Uterus (tissue), 4 donors: Measurements from ENCODE around the gene TULP3. TPM values are rescaled to one million over a fixed set of nuclear protein-coding genes. Genes with fewer than 3 reads are reported as not detected.

Experiments
- DNase-seq, 2 donors: peaks; one replicate each; pipeline ENCODE4 v3.0.0-alpha.2; 2019 to 2020
- H3K27ac ChIP-seq, 2 donors: fragments of 200-600 bp; sonication (generic); 1 replicate in 1 of 2; 2 replicates in 1 of 2; pipeline ENCODE4 v1.5.1; 2016 to 2018
- H3K27me3 ChIP-seq, 2 donors: fragments of 200-600 bp; sonication (generic); one replicate each; pipeline ENCODE4 v1.5.1; 2018 to 2019; ENCODE audit warnings: control low read depth in 1 of 2
- H3K36me3 ChIP-seq, 2 donors: fragments of 200-600 bp; sonication (generic); one replicate each; pipeline ENCODE4 v1.5.1; 2019; ENCODE audit warnings: control low read depth in 1 of 2
- H3K4me1 ChIP-seq, 2 donors: fragments of 200-600 bp; sonication (generic); one replicate each; pipeline ENCODE4 v1.5.1; 2018 to 2019; ENCODE audit warnings: control low read depth in 1 of 2
- H3K4me3 ChIP-seq, 2 donors: fragments of 200-600 bp; sonication (generic); 1 replicate in 1 of 2; 2 replicates in 1 of 2; pipeline ENCODE4 v1.5.1; 2018 to 2019; ENCODE audit warnings: mild to moderate bottlenecking in 1 of 2
- H3K9me3 ChIP-seq, 2 donors: fragments of 200-600 bp; sonication (generic); one replicate each; pipeline ENCODE4 v1.5.1; 2019; ENCODE audit warnings: control low read depth in 1 of 2
- POLR2A ChIP-seq, 2 donors: fragments of 450-650 bp; IDR thresholded peaks; one replicate each; pipeline ENCODE4 v1.6.1; 2016; ENCODE audit warnings: antibody characterized with exemption in 2 of 2, mild to moderate bottlenecking in 1 of 2, moderate library complexity in 1 of 2
- intact Hi-C: fragments of 100-400 bp; cut with DNase I; formaldehyde crosslinking; loops from one replicate; pipeline ENCODE4 v1.15.1; 2023; ENCODE audit warnings: low total_unique reads
- total RNA-seq, 4 donors: library from RNA; depleted of rRNA in 3 of 4; stranded (reverse); fragments of >200 nt in 3 of 4; gene quantifications; one replicate each; pipeline versions ENCODE4 v1.1.0 to v1.2.4, GENCODE V29; 2014 to 2023
- TF ChIP-seq, protein P1 (sequence below), 4 experiments: fragments of 200-600 bp in 2 of 4; fragments of 450-650 bp in 2 of 4; sonication (generic) in 2 of 4; IDR thresholded peaks; one replicate each; pipeline ENCODE4 v1.5.1; 2016 to 2019; ENCODE audit warnings: antibody characterized with exemption in 4 of 4, mild to moderate bottlenecking in 2 of 4, moderate library complexity in 1 of 4
- donor health status: DM: yes; HTN: yes; CAD: no.

TULP3 gene, protein sequence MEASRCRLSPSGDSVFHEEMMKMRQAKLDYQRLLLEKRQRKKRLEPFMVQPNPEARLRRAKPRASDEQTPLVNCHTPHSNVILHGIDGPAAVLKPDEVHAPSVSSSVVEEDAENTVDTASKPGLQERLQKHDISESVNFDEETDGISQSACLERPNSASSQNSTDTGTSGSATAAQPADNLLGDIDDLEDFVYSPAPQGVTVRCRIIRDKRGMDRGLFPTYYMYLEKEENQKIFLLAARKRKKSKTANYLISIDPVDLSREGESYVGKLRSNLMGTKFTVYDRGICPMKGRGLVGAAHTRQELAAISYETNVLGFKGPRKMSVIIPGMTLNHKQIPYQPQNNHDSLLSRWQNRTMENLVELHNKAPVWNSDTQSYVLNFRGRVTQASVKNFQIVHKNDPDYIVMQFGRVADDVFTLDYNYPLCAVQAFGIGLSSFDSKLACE
- 10 to 100 TPM in 3 of 4 donors, 1 to 10 TPM in 1; 7.2 to 38.7 (median 29.4) TPM for total RNA-seq

DNA sequence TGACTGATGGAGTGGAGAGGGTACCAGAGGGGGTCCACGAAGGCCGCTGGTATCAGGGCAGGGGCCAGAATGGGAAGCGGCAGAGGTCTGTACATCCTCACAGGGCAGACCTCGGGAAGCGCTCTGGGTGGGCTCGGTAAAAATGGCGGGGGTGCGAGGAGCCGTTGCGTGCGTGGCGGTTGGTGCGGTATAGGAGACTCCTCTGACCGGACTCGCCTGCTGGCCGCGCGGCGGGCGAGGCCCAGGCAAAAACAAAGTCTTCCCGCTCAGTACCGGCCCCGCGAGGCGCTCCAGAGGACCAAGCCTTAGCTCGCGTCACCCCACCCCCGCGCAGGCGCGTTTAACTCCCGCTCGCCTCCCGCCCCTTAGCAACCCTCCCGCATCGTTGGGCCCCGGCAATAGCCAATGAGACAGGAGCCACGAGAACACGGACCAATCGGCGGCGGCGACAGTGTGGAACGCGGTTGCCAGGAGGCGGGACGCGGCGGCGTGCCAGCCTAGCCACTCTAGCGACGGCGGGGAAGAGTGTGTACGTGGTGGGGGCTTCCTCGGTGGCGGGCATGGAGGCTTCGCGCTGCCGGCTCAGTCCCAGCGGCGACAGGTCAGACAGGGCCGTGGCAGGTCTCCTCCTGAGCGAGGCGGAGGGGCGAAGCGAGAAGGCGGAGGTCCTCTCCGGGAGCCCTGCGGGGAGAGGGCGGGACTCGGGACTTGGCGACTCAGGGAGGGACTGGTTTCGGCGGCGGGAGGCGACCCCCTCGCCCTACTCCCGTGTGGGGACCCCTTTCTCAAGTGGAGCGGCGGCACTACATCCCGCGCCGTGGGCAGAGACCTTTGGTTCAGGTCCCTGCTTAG is at the start of gene TULP3:
TULP3 (plus strand) TSS at position 504 of the 852 bp plus-strand sequence; CDS start at position 561, 57 bp downstream.
- Histone ChIP-seq H3K4me1 (peaks cover 0 to 4% of the 10 kb centered on the region in 2 donors), H3K36me3 (no peaks in the 10 kb centered on the region), H3K9me3 (no peaks in the 10 kb centered on the region), H3K27me3 (no peaks in the 10 kb centered on the region), H3K4me3 (peak within 1 kb of the TSS; percentile 68 to 88), H3K27ac (peak within 1 kb of the TSS; percentile 91 to 93)
- intact Hi-C loops: no loop called here
- TF ChIP-seq POLR2A (IDR thresholded peaks at IDR 0.05): peak; percentile 92 to 98
- TF ChIP-seq, protein P1, sequence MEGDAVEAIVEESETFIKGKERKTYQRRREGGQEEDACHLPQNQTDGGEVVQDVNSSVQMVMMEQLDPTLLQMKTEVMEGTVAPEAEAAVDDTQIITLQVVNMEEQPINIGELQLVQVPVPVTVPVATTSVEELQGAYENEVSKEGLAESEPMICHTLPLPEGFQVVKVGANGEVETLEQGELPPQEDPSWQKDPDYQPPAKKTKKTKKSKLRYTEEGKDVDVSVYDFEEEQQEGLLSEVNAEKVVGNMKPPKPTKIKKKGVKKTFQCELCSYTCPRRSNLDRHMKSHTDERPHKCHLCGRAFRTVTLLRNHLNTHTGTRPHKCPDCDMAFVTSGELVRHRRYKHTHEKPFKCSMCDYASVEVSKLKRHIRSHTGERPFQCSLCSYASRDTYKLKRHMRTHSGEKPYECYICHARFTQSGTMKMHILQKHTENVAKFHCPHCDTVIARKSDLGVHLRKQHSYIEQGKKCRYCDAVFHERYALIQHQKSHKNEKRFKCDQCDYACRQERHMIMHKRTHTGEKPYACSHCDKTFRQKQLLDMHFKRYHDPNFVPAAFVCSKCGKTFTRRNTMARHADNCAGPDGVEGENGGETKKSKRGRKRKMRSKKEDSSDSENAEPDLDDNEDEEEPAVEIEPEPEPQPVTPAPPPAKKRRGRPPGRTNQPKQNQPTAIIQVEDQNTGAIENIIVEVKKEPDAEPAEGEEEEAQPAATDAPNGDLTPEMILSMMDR (IDR thresholded peaks at IDR 0.05): peak in 2 of 4 experiments; percentile 2 to 13
- peak; percentile 99 for DNase-seq

DNA sequence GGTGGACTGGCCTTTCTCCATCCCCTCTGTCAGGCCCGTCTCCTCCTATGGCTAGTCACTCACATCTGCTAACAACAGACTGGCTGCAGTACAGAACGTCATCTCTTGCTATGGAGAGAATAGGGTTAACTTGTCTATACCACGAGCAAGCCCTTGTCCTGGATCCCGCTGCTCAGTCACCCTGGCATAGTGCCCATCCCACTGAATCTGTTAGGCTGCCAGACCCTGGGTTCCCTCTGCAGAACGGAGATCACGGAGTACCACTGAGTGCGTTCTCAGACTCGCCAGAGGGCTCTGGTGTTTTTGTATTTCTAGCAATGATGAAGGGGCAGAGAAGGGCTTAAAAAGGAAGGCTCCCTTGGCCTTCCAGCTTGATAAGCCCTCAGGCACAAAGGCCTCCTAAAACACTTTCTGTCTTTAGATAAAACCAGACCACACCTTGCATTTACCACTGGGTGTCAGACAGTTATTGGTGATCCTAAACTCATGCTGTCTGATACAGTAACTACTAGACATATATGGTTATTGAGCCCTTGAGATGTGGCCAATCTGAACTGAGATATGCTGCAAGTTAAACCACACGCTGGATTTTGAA is 49.5 kb upstream of the TULP3 start:
- Histone ChIP-seq H3K4me1 (no peaks in the 10 kb centered on the region), H3K4me3 (no peak overlapping the region), H3K27me3 (no peaks in the 10 kb centered on the region), H3K9me3 (no peaks in the 10 kb centered on the region), H3K36me3 (no peaks in the 10 kb centered on the region), H3K27ac (no peak overlapping the region)
- intact Hi-C loops: no loop called here
- DNase-seq: no peak
- no peak for TF ChIP-seq POLR2A (IDR thresholded peaks at IDR 0.05)
- TF ChIP-seq, protein P1 (IDR thresholded peaks at IDR 0.05): no peak

DNA sequence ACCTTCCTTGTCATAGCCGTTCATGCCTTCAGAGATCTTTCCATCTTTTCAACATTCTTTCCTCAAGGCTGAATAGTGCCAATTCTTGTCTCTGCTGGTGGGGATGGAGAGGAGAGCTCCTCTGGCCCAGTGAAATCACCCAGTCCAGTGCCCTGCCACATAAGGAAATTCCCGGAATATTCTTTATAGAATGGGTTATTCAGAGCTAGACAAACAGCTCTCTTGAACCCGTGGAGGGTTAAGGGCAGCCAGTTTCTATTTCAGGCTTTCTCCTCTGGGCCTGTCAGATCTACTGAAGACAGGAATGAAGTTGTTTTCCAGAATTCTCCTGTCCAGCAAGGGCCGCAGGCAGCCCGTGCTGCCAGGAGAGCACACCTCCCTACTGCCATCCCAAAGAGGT is 47.7 kb upstream of the TULP3 start:
- TF ChIP-seq POLR2A (IDR thresholded peaks at IDR 0.05): no peak
- H3K27ac ChIP-seq: no peak overlapping the region

DNA sequence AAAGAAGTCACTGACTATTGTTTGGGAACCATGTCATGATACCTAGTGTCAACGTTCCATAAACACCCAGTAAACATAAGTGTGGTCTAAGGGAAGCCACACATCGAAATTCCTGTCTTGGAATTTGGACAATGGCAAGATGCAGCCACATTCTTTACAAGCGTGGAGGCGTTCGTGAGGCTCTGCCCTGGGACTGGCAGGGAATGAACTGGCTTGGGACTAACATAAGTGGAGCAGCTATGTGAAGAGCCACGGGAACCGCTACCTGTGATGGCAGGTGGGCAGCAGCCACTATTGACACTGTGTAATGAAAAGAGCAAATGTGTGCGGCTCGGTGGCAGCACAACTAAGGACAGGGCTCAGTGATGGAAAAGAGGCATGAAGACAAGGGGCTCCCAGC is 45.9 kb upstream of the TULP3 start:
- H3K27ac ChIP-seq: peak overlapping the region in 1 of 2 donors; percentile 25
- H3K36me3 ChIP-seq: no peaks in the 10 kb centered on the region
- no peak for DNase-seq
- no peaks in the 10 kb centered on the region for H3K9me3 ChIP-seq
- TF ChIP-seq, protein P1 (IDR thresholded peaks at IDR 0.05): no peak
- TF ChIP-seq POLR2A (IDR thresholded peaks at IDR 0.05): no peak
- intact Hi-C loops: no loop called here
- H3K27me3 ChIP-seq: no peaks in the 10 kb centered on the region
- H3K4me1 ChIP-seq: no peaks in the 10 kb centered on the region
- no peak overlapping the region for H3K4me3 ChIP-seq

More for the DNA sequence above, 47.7 kb upstream of the TULP3 start:
- no peaks in the 10 kb centered on the region for H3K4me1 ChIP-seq
- no peak overlapping the region for H3K4me3 ChIP-seq
- DNase-seq: no peak
- no peaks in the 10 kb centered on the region for H3K27me3 ChIP-seq
- no peaks in the 10 kb centered on the region for H3K9me3 ChIP-seq
- intact Hi-C loops: no loop called here
- no peaks in the 10 kb centered on the region for H3K36me3 ChIP-seq

DNA sequence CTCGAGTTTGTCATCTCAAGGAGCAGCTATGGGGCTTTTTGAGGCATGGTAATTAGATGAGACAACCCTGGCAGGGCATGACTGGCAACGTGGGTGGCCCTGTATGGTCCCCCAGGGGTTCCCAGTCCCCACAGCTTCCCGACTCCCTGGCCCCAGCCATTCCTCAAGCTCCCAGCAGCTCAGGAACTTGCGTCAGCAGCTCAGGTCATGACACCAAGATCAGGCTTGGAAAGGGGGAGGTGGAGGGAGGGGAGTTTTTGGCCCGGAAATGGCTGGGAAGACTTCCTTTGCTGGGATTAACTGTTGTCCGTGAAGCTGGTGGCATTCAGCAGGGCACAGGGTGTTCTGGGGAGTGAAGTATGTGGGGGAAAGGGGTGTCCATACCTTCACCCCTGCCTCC is 45.4 kb upstream of the TULP3 start:
- Histone ChIP-seq H3K36me3 (no peaks in the 10 kb centered on the region), H3K27ac (peak overlapping the region in 1 of 2 donors; percentile 25), H3K27me3 (no peaks in the 10 kb centered on the region), H3K9me3 (no peaks in the 10 kb centered on the region), H3K4me1 (no peaks in the 10 kb centered on the region), H3K4me3 (no peak overlapping the region)
- intact Hi-C loops: no loop called here
- TF ChIP-seq, protein P1 (IDR thresholded peaks at IDR 0.05): no peak
- TF ChIP-seq POLR2A (IDR thresholded peaks at IDR 0.05): no peak
- peak; percentile 36 to 43 for DNase-seq
